ENCODE results near the gene ARFIP1.

DNA sequence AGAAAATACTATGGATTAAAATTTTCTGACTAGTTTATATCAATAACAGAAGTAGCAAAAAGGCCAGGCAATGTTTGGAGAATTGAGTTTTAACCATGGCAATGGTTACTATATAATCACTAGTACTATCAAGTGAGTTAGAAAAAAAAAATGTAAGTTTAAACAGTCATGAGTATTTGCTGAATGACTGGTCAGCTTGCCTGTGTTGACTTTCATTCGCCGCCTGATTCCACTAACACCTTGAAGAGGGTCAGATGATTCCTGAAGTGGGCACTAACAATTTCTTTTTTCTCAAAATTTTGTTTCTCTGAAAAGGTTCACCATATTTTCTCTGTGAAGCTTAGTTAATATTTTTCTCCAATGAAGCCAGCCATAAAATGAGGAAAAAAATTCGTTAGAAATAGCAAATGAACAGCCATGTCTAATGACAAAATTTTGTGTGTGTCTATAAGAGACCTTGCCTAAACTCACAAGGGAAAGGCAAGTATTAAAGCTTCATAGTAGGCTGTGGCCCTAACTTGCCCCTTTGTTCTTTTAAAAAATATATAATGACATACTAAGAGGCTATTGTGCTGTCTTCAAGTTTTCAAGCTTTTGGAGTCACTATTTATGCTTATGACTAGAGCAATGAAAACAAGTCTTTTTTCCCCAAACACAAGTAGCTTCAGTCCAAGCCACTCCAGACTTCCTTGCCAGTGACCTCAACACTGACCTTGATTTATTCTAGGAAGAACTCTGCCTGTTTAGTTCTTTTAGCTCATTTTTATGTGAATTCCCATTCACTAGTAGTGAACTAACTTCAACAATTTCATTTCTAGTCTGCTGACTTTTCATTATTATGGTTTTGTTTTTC, 138.0 kb downstream of the ARFIP1 start:
- TF ChIP-seq CEBPB (IDR thresholded peaks at IDR 0.05) (no peak), TCF12 (IDR thresholded peaks at IDR 0.05; ENCODE audit: low read depth) (no peak), EP300 (IDR thresholded peaks at IDR 0.05; ENCODE audit: borderline replicate concordance) (no peak), TEAD4 (IDR thresholded peaks at IDR 0.05) (no peak), EGR1 (IDR thresholded peaks at IDR 0.05) (no peak), TAF1 (IDR thresholded peaks at IDR 0.05; ENCODE audit: low read depth) (no peak), RAD21 (IDR thresholded peaks at IDR 0.05; ENCODE audit: low read depth) (no peak), CREB1 (IDR thresholded peaks at IDR 0.05; ENCODE audit: low read depth) (no peak)
- TF ChIP-seq, protein P1, sequence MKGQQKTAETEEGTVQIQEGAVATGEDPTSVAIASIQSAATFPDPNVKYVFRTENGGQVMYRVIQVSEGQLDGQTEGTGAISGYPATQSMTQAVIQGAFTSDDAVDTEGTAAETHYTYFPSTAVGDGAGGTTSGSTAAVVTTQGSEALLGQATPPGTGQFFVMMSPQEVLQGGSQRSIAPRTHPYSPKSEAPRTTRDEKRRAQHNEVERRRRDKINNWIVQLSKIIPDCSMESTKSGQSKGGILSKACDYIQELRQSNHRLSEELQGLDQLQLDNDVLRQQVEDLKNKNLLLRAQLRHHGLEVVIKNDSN (IDR thresholded peaks at IDR 0.05), result no peak
- TF ChIP-seq, protein P2, sequence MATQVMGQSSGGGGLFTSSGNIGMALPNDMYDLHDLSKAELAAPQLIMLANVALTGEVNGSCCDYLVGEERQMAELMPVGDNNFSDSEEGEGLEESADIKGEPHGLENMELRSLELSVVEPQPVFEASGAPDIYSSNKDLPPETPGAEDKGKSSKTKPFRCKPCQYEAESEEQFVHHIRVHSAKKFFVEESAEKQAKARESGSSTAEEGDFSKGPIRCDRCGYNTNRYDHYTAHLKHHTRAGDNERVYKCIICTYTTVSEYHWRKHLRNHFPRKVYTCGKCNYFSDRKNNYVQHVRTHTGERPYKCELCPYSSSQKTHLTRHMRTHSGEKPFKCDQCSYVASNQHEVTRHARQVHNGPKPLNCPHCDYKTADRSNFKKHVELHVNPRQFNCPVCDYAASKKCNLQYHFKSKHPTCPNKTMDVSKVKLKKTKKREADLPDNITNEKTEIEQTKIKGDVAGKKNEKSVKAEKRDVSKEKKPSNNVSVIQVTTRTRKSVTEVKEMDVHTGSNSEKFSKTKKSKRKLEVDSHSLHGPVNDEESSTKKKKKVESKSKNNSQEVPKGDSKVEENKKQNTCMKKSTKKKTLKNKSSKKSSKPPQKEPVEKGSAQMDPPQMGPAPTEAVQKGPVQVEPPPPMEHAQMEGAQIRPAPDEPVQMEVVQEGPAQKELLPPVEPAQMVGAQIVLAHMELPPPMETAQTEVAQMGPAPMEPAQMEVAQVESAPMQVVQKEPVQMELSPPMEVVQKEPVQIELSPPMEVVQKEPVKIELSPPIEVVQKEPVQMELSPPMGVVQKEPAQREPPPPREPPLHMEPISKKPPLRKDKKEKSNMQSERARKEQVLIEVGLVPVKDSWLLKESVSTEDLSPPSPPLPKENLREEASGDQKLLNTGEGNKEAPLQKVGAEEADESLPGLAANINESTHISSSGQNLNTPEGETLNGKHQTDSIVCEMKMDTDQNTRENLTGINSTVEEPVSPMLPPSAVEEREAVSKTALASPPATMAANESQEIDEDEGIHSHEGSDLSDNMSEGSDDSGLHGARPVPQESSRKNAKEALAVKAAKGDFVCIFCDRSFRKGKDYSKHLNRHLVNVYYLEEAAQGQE (IDR thresholded peaks at IDR 0.05; ENCODE audit: low read depth), result no peak

All from Ishikawa (cell line).